ENCODE data around the gene ATP13A2.

DNA sequence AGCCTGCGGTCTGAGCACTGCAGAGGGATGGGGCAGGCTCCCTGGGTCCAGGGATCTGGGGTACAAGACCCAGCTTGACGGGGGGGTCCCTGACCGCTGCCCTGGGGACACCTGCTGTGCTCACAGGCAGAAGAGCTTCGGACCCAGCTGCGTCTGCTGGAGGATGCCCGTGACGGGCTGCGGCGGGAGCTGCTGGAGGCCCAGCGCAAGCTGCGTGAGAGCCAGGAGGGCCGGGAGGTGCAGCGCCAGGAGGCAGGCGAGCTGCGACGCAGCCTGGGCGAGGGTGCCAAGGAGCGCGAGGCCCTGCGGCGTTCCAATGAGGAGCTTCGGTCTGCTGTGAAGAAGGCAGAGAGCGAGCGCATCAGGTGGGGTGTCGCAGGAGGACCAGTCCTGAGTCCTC is 56.5 kb downstream of the ATP13A2 start:
- TF ChIP-seq, protein P1, sequence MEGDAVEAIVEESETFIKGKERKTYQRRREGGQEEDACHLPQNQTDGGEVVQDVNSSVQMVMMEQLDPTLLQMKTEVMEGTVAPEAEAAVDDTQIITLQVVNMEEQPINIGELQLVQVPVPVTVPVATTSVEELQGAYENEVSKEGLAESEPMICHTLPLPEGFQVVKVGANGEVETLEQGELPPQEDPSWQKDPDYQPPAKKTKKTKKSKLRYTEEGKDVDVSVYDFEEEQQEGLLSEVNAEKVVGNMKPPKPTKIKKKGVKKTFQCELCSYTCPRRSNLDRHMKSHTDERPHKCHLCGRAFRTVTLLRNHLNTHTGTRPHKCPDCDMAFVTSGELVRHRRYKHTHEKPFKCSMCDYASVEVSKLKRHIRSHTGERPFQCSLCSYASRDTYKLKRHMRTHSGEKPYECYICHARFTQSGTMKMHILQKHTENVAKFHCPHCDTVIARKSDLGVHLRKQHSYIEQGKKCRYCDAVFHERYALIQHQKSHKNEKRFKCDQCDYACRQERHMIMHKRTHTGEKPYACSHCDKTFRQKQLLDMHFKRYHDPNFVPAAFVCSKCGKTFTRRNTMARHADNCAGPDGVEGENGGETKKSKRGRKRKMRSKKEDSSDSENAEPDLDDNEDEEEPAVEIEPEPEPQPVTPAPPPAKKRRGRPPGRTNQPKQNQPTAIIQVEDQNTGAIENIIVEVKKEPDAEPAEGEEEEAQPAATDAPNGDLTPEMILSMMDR (IDR thresholded peaks at IDR 0.05), result no peak
- no peak for TF ChIP-seq EZH2phosphoT487 (IDR thresholded peaks at IDR 0.05)

Data from neural progenitor cell (in vitro differentiated cells).